K562 (cell line): ENCODE measurements around the gene CSNK1A1L. TPM values are rescaled to one million over a fixed set of nuclear protein-coding genes. Genes with fewer than 3 reads are reported as not detected.

Source experiments
- ATAC-seq: fragments of 200-7000 bp; cut with Tn5 transposase; 3 replicates; pipeline ENCODE4 v1.9.1; 2020; ENCODE audit warnings: moderate library complexity
- BruUV-seq: library from RNA; stranded (reverse); fragments of 400-500 nt; replicated peaks from 2 replicates; lab custom pipeline; 2021; lab: Mats Ljungman, UMichigan
- CTCF ChIA-PET: fragments of 300-600 bp; formaldehyde crosslinking; extraction: SDS; loops from one replicate; lab custom pipeline; 2021; ENCODE audit warnings: low intra/inter-chr PET ratio; lab: Yijun Ruan, JAX
- POLR2A ChIA-PET: fragments of 300-600, 350-650 bp; sonication (Branson Sonifier 250); formaldehyde crosslinking; extraction: SDS; loops from one replicate; lab custom pipeline; 2021; ENCODE audit warnings: antibody characterized with exemption, inconsistent platforms; lab: Yijun Ruan, JAX
- DNase-seq, 4 experiments: peaks; one replicate each; pipeline versions ENCODE4 v3.0.0 to v3.0.0-alpha.2; 2011 to 2018; ENCODE audit warnings: low spot score in 3 of 4, mixed read lengths in 3 of 4; ENCODE audit errors: extremely low read depth in 1 of 4
- FAIRE-seq: peaks from 2 replicates; lab custom pipeline; 2011; peaks lifted over from hg19 to GRCh38; lab: Jason Lieb, UNC
- H2AFZ ChIP-seq: 2 replicates; pipeline ENCODE4 v1.6.0; 2011; ENCODE audit warnings: low read depth, low read length, control low read depth, inconsistent platforms
- H3K27ac ChIP-seq: fragments of 200-600 bp; 3 replicates; pipeline ENCODE4 v1.8.0; 2011; ENCODE audit warnings: low read depth, mild to moderate bottlenecking, control low read depth, inconsistent platforms, low read length, moderate library complexity, mixed read lengths; ENCODE audit errors: extremely low read depth
- H3K27me3 ChIP-seq, 2 experiments: fragments of 300-600 bp in 1 of 2; 2 replicates in 1 of 2; 3 replicates in 1 of 2; pipeline versions ENCODE4 v1.6.0 to v1.8.0; 2011; ENCODE audit warnings: inconsistent platforms in 2 of 2, low read length in 2 of 2, mild to moderate bottlenecking in 1 of 2, mixed read lengths in 1 of 2, moderate library complexity in 1 of 2; ENCODE audit not compliant: control insufficient read depth in 2 of 2, insufficient read depth in 2 of 2
- H3K36me3 ChIP-seq: fragments of 300-600 bp; 3 replicates; pipeline ENCODE4 v1.8.0; 2011; ENCODE audit warnings: mild to moderate bottlenecking, low read length, inconsistent platforms; ENCODE audit not compliant: control insufficient read depth, insufficient read depth
- H3K4me1 ChIP-seq, 2 experiments: fragments of 200-600 bp in 1 of 2; replicated peaks in 1 of 2; 2 replicates in 1 of 2; 3 replicates in 1 of 2; pipeline versions ENCODE4 v1.5.1 to v1.8.0; 2011; ENCODE audit warnings: inconsistent platforms in 2 of 2, low read length in 2 of 2, mild to moderate bottlenecking in 1 of 2, mixed read lengths in 1 of 2, moderate library complexity in 1 of 2; ENCODE audit not compliant: control insufficient read depth in 2 of 2, insufficient read depth in 2 of 2
- H3K4me2 ChIP-seq: 2 replicates; pipeline ENCODE4 v1.6.1; 2011; ENCODE audit warnings: low read length, control low read depth, inconsistent platforms, mixed read lengths; ENCODE audit not compliant: insufficient read depth
- H3K4me3 ChIP-seq: fragments of 200-600 bp; sonication (generic), shearing (Covaris generic); 2 replicates; pipeline ENCODE4 v1.5.1; 2016; ENCODE audit warnings: control low read depth, inconsistent platforms
- H3K79me2 ChIP-seq: fragments of 200-600 bp; 3 replicates; pipeline ENCODE4 v1.8.0; 2011; ENCODE audit warnings: low read length, inconsistent platforms; ENCODE audit not compliant: control insufficient read depth, insufficient read depth
- H3K9ac ChIP-seq, 2 experiments: 2 replicates each; pipeline versions ENCODE4 v1.6.0 to v1.6.1; 2011; ENCODE audit warnings: low read depth in 2 of 2, low read length in 2 of 2, control low read depth in 1 of 2, inconsistent platforms in 1 of 2, mild to moderate bottlenecking in 1 of 2, mixed read lengths in 1 of 2; ENCODE audit not compliant: insufficient read depth in 1 of 2
- H3K9me1 ChIP-seq: one replicate; pipeline ENCODE4 v1.6.0; 2011; ENCODE audit warnings: inconsistent platforms, mild to moderate bottlenecking, low read length, moderate library complexity; ENCODE audit not compliant: control insufficient read depth, insufficient read depth
- H3K9me3 ChIP-seq: replicated peaks from 2 replicates; pipeline ENCODE4 v1.5.1; 2011; ENCODE audit warnings: low read depth, low read length, inconsistent platforms; ENCODE audit not compliant: control insufficient read depth, insufficient read depth
- H4K20me1 ChIP-seq: replicated peaks from 2 replicates; pipeline ENCODE4 v1.6.1; 2011; ENCODE audit warnings: low read length, inconsistent platforms, mixed read lengths; ENCODE audit not compliant: control insufficient read depth, insufficient read depth
- MCM3 ChIP-seq: fragments of 450-650 bp; IDR thresholded peaks from 2 replicates; pipeline ENCODE4 v1.6.1; 2016
- NELFE ChIP-seq: IDR thresholded peaks from 2 replicates; pipeline ENCODE4 v1.6.1; 2011; ENCODE audit warnings: mild to moderate bottlenecking; ENCODE audit not compliant: insufficient read depth, insufficient read length
- PCBP1 ChIP-seq: fragments of 200-400 bp; formaldehyde crosslinking; IDR thresholded peaks from 2 replicates; pipeline ENCODE4 v1.6.1; 2018; ENCODE audit warnings: mild to moderate bottlenecking, low read depth, low read length; ENCODE audit not compliant: poor library complexity, severe bottlenecking
- RAD21 ChIP-seq, 2 experiments: fragments of 250-450 bp in 1 of 2; fragments of 450-650 bp in 1 of 2; sonication (Bioruptor Pico) in 1 of 2; formaldehyde crosslinking in 1 of 2; IDR thresholded peaks in 1 of 2; conservative IDR thresholded peaks in 1 of 2; 2 replicates each; pipeline versions ENCODE4 v1.4.0 to v1.8.0; 2020 to 2022; ENCODE audit warnings: mild to moderate bottlenecking in 2 of 2, moderate library complexity in 1 of 2
- SMAD3 ChIP-seq: fragments of 450-650 bp; formaldehyde crosslinking; conservative IDR thresholded peaks from 2 replicates; pipeline ENCODE4 v1.4.0; 2020; ENCODE audit warnings: mild to moderate bottlenecking
- in situ Hi-C: fragments of 300-500 bp; cut with MboI; formaldehyde crosslinking; loops from 4 replicates; pipeline ENCODE4 v1.15.0; 2018; ENCODE audit warnings: inconsistent platforms, mixed read lengths
- intact Hi-C: fragments of 100-400 bp; cut with micrococcal nuclease; formaldehyde crosslinking; loops from 2 replicates; pipeline ENCODE4 v1.14.2; 2022
- polyA plus RNA-seq, 8 experiments: library from polyadenylated mRNA; depleted of rRNA in 4 of 8; stranded (reverse) in 5 of 8; unstranded in 3 of 8; fragments of >200 nt; fragmentation: Nextera tagmentation in 2 of 8; fragmentation: Illumina TruSeq in 1 of 8; extraction: Ambion mirVana in 2 of 8; extraction: Trizol in 1 of 8; gene quantifications; 2 replicates each; pipeline versions ENCODE4 v1.2.1 to v1.2.3, GENCODE V29; 2011 to 2014; ENCODE audit warnings: inconsistent platforms in 1 of 8, missing spikeins in 1 of 8
- total RNA-seq, 7 experiments: library from RNA; depleted of rRNA in 6 of 7; stranded (reverse); fragments of >200 nt in 6 of 7; fragmentation: Illumina TruSeq in 2 of 7; extraction: Trizol in 2 of 7; gene quantifications; 2 replicates each; pipeline versions ENCODE4 v1.2.1 to v1.2.3, GENCODE V29; 2011 to 2021; ENCODE audit warnings: low replicate concordance in 1 of 7
- TF ChIP-seq, protein P1 (sequence below), 3 experiments: IDR thresholded peaks in 2 of 3; conservative IDR thresholded peaks in 1 of 3; 2 replicates each; pipeline ENCODE4 v1.5.1; 2011 to 2012; ENCODE audit warnings: low read length in 3 of 3, mild to moderate bottlenecking in 3 of 3, control low read depth in 2 of 3, improper control_type of control experiment in 1 of 3, inconsistent platforms in 1 of 3, low read depth in 1 of 3, mixed read lengths in 1 of 3, moderate library complexity in 1 of 3; ENCODE audit not compliant: insufficient read depth in 2 of 3
- TF ChIP-seq, protein P2 (sequence below): sonication (generic); formaldehyde crosslinking; IDR thresholded peaks from 2 replicates; pipeline ENCODE4 v1.8.1; 2022; ENCODE audit warnings: missing genetic modification reagents

CSNK1A1L gene
- total and polyA plus RNA-seq, 9 of the 15 experiments (the other 6 are each of a cell fraction or from before 2014, with no cell fraction given) = not detected

DNA sequence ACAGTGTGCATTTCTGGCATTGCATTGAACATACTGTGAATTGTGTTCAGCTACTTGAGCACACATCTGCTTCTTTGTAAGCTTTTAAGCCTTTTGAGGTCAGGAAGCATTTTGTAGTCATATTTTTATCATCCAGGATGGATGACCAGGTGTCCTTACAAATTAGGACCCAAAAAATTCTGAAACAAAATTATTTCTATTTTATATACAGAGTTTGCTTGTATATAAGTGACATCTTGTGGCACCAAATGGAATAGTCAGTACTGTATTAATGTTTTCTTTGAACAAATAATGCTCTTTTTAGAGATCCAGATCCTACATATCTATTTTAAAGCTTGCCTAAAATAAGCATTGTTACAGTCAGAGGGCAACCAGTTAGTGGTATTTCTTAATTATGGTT lies 36.5 kb downstream of the CSNK1A1L start:
- CTCF ChIA-PET = interaction anchor here (0.7 to 1.0 kb wide), 2 partner anchors 210 to 794 kb away, joined by 3 read pairs; no protein-coding TSS in a partner anchor
- Histone ChIP-seq H3K79me2 (no peaks in the 10 kb centered on the region), H3K9ac (no peak overlapping the region), H3K4me3 (no peak overlapping the region), H3K9me3 (no peaks in the 10 kb centered on the region), H3K36me3 (no peaks in the 10 kb centered on the region), H3K9me1 (no peaks in the 10 kb centered on the region), H3K4me2 (no peak overlapping the region), H3K27ac (no peak overlapping the region), H3K27me3 (peaks cover 0 to 19% of the 10 kb centered on the region in 2 experiments; a peak in 2 of 5 replicates), H2AFZ (no peak overlapping the region), H3K4me1 (peaks cover 0 to 9% of the 10 kb centered on the region in 2 experiments; a peak in 2 of 5 replicates), H4K20me1 (no peaks in the 10 kb centered on the region)
- DNase-seq = peak in 1 of 4 experiments; percentile 4
- FAIRE-seq = no peak
- peak; percentile 59 for ATAC-seq
- BruUV-seq = no TSS peak
- no peak for TF ChIP-seq NELFE
- TF ChIP-seq RAD21 (CRISPR knock-in tag; conservative IDR thresholded peaks at IDR 0.05 in 1 of 2, IDR thresholded peaks at IDR 0.05 in 1 of 2) = peak; percentile 36 to 59
- no peak for TF ChIP-seq SMAD3 (CRISPR knock-in tag)
- TF ChIP-seq, protein P1, sequence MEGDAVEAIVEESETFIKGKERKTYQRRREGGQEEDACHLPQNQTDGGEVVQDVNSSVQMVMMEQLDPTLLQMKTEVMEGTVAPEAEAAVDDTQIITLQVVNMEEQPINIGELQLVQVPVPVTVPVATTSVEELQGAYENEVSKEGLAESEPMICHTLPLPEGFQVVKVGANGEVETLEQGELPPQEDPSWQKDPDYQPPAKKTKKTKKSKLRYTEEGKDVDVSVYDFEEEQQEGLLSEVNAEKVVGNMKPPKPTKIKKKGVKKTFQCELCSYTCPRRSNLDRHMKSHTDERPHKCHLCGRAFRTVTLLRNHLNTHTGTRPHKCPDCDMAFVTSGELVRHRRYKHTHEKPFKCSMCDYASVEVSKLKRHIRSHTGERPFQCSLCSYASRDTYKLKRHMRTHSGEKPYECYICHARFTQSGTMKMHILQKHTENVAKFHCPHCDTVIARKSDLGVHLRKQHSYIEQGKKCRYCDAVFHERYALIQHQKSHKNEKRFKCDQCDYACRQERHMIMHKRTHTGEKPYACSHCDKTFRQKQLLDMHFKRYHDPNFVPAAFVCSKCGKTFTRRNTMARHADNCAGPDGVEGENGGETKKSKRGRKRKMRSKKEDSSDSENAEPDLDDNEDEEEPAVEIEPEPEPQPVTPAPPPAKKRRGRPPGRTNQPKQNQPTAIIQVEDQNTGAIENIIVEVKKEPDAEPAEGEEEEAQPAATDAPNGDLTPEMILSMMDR (IDR thresholded peaks at IDR 0.05 in 2 of 3, conservative IDR thresholded peaks at IDR 0.05 in 1 of 3; ENCODE audit: insufficient read depth in 2 of 3, low read depth in 1 of 3, low read length in 3 of 3) = peak in 2 of 3 experiments; percentile 19 to 53; a peak in 3 of 6 replicates
- no peak for TF ChIP-seq PCBP1
- TF ChIP-seq, protein P2, sequence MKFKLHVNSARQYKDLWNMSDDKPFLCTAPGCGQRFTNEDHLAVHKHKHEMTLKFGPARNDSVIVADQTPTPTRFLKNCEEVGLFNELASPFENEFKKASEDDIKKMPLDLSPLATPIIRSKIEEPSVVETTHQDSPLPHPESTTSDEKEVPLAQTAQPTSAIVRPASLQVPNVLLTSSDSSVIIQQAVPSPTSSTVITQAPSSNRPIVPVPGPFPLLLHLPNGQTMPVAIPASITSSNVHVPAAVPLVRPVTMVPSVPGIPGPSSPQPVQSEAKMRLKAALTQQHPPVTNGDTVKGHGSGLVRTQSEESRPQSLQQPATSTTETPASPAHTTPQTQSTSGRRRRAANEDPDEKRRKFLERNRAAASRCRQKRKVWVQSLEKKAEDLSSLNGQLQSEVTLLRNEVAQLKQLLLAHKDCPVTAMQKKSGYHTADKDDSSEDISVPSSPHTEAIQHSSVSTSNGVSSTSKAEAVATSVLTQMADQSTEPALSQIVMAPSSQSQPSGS = no peak
- TF ChIP-seq MCM3 = no peak
- intact Hi-C loops = loop anchor here (2.0 to 5.0 kb wide), 2 partner anchors 210 to 647 kb away; no protein-coding TSS in a partner anchor
- in situ Hi-C loops = no loop called here
- POLR2A ChIA-PET = interaction anchor here (1.7 kb wide), 1 partner anchor 10 kb away, joined by 3 read pairs; no protein-coding TSS in a partner anchor
